Lower lobe of right lung (tissue), 2 donors: ENCODE measurements around the gene AKAP6. TPM values are rescaled to one million over a fixed set of nuclear protein-coding genes. Genes with fewer than 3 reads are reported as not detected.

Source experiments
- ATAC-seq, 2 donors: fragments of 200-7000 bp; cut with Tn5 transposase; one replicate each; pipeline ENCODE4 v1.9.1; 2020 to 2022; ENCODE audit warnings: mild to moderate bottlenecking in 2 of 2, moderate library complexity in 2 of 2
- DNase-seq: peaks from one replicate; pipeline ENCODE4 v3.0.0-alpha.2; 2020
- H3K27ac ChIP-seq: fragments of 200-600 bp; one replicate; pipeline ENCODE4 v1.8.0; 2022
- H3K27me3 ChIP-seq: fragments of 200-600 bp; one replicate; pipeline ENCODE4 v1.8.0; 2022; ENCODE audit warnings: low read depth
- H3K36me3 ChIP-seq: fragments of 200-600 bp; one replicate; pipeline ENCODE4 v1.8.0; 2022; ENCODE audit warnings: mild to moderate bottlenecking
- H3K4me1 ChIP-seq: fragments of 200-600 bp; one replicate; pipeline ENCODE4 v1.8.0; 2022
- H3K4me3 ChIP-seq: fragments of 200-600 bp; one replicate; pipeline ENCODE4 v1.8.0; 2022; ENCODE audit warnings: mild to moderate bottlenecking
- H3K9me3 ChIP-seq: fragments of 200-600 bp; one replicate; pipeline ENCODE4 v1.8.0; 2022
- intact Hi-C: fragments of 100-400 bp; cut with DNase I; formaldehyde crosslinking; loops from one replicate; pipeline ENCODE4 v1.11.0; 2022
- total RNA-seq: library from RNA; stranded (reverse); fragmentation: NEBNext Ultra II Directional; extraction: Animal tissue kit (Norgen Biotek cat#: 25700); gene quantifications from one replicate; pipeline ENCODE4 v1.2.1, GENCODE V29; 2021
- TF ChIP-seq, protein P1 (sequence below): fragments of 200-600 bp; IDR thresholded peaks from one replicate; pipeline ENCODE4 v1.8.0; 2022; ENCODE audit warnings: antibody characterized with exemption, mild to moderate bottlenecking
- donor health status: DM: no; HTN: yes; CAD: no; lungs with severe emphysema.

The AKAP6 gene
- total RNA-seq, 1 donor from 2014 or later, result 8.6 TPM

DNA sequence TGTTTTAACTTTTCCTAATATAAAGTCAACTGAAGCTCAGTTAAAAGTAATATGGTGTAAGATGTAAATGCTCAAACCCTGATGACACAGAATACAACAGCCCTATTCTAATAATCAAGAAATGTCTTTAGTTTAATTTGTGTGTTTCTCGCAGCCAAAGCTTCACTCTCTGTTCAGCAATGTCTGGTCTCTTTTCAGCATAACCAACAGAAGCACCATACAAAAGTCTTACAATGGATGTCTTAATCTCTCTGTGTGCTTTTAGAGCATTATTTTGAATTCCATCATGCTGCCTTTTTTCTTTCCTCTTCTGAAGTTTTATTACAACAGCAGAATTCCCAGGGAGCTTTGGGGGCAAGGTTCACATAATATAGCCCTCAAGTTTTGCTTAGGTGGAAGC lies 399.4 kb downstream of the AKAP6 start:
- H3K4me1 ChIP-seq, result no peaks in the 10 kb centered on the region
- no peak overlapping the region for H3K27ac ChIP-seq
- DNase-seq, result no peak
- intact Hi-C loops, result no loop called here
- TF ChIP-seq, protein P1, sequence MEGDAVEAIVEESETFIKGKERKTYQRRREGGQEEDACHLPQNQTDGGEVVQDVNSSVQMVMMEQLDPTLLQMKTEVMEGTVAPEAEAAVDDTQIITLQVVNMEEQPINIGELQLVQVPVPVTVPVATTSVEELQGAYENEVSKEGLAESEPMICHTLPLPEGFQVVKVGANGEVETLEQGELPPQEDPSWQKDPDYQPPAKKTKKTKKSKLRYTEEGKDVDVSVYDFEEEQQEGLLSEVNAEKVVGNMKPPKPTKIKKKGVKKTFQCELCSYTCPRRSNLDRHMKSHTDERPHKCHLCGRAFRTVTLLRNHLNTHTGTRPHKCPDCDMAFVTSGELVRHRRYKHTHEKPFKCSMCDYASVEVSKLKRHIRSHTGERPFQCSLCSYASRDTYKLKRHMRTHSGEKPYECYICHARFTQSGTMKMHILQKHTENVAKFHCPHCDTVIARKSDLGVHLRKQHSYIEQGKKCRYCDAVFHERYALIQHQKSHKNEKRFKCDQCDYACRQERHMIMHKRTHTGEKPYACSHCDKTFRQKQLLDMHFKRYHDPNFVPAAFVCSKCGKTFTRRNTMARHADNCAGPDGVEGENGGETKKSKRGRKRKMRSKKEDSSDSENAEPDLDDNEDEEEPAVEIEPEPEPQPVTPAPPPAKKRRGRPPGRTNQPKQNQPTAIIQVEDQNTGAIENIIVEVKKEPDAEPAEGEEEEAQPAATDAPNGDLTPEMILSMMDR, result no peak
- H3K9me3 ChIP-seq, result no peaks in the 10 kb centered on the region
- H3K36me3 ChIP-seq, result no peaks in the 10 kb centered on the region
- H3K27me3 ChIP-seq, result no peaks in the 10 kb centered on the region
- H3K4me3 ChIP-seq, result no peak overlapping the region
- no peak for ATAC-seq

DNA sequence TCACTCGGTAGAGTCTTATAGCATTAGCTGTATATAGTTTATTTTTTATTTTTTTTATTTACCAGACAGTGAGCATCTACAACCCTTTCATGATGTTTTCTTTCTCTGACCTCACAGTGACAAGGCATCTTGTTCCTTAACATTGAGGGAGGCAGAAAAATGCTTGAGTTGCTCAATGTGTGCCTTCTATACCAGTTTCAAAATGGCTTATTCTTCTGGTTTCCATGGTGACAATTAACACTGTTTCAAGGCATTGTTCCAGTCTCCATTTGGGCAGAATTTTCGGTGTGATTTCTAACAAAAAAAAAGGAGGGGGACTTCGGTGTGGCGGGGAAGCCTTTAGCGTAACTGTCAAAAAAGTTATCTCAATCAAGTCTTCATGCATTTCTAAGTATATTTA lies 399.9 kb downstream of the AKAP6 start:
- Histone ChIP-seq H3K36me3 (no peaks in the 10 kb centered on the region), H3K4me3 (no peak overlapping the region), H3K4me1 (no peaks in the 10 kb centered on the region), H3K27ac (no peak overlapping the region), H3K9me3 (no peaks in the 10 kb centered on the region), H3K27me3 (no peaks in the 10 kb centered on the region)
- ATAC-seq (no peak), DNase-seq (no peak)
- intact Hi-C loops, result no loop called here
- TF ChIP-seq, protein P1, result no peak

DNA sequence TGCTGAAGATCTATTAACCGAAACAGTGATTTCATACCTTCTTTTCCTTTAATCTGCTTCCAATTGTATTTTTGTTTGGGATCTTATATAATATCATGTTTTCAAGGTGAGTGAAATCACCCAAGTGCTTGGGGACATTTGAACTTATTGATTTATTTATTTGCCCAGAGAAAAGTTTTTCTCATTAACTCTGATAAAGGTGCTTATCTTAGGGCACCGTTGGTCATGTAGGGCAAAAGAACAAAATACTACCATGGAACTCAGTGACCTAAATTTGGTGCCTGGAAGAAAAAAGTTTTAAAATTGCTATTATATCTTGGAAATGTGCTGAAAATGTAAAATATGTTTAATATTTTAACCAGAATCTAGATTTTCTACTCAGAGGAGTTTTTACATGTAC lies 402.2 kb downstream of the AKAP6 start:
- Histone ChIP-seq H3K4me1 (no peaks in the 10 kb centered on the region), H3K9me3 (no peaks in the 10 kb centered on the region), H3K27ac (no peak overlapping the region), H3K36me3 (no peaks in the 10 kb centered on the region), H3K4me3 (no peak overlapping the region), H3K27me3 (no peaks in the 10 kb centered on the region)
- ATAC-seq (no peak), DNase-seq (no peak)
- intact Hi-C loops, result no loop called here
- TF ChIP-seq, protein P1, result no peak

DNA sequence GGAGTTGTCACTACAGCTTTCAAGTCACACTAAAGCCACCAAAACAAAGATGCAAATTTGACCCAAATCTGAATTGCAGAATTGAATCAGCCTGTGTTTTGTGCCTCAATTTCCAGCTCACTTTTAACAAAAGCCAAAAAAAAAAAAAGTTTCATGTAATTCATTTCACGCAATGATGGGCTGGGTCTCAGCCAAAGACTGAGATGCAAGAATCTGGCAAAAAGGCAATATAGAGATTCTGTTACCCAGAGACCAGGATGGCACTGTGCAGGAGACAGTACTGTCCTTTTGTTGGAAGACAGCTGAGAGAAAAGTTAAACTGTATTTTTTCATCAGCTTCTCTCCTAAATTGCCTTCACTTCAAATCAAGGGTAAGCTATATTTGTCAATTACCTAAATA lies 403.9 kb downstream of the AKAP6 start:
- intact Hi-C loops, result no loop called here
- no peaks in the 10 kb centered on the region for H3K9me3 ChIP-seq
- TF ChIP-seq, protein P1, result no peak
- no peaks in the 10 kb centered on the region for H3K27me3 ChIP-seq
- no peaks in the 10 kb centered on the region for H3K4me1 ChIP-seq
- no peak for DNase-seq
- no peaks in the 10 kb centered on the region for H3K36me3 ChIP-seq
- H3K27ac ChIP-seq, result no peak overlapping the region
- no peak overlapping the region for H3K4me3 ChIP-seq
- ATAC-seq, result no peak

DNA sequence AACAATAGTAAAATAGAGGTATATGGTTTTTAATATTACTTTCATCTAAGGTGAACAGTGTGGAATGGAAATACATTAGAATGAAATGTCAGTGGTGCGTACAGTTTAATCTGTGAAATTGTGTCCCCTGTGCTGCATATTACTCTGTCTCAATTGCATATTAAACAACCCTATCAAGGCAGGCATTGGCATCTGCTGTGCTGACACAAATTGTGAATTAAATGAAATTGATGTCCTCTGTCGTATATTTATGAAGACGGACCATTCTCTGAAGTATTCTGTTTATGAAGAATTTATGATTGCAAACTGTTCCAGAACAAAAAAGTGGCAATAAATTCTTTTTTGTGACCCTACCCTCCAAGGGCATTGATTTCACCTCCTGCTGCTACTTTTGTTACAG lies 405.2 kb downstream of the AKAP6 start:
- no peaks in the 10 kb centered on the region for H3K36me3 ChIP-seq
- no peak overlapping the region for H3K4me3 ChIP-seq
- intact Hi-C loops, result no loop called here
- no peaks in the 10 kb centered on the region for H3K9me3 ChIP-seq
- no peaks in the 10 kb centered on the region for H3K27me3 ChIP-seq
- H3K27ac ChIP-seq, result no peak overlapping the region
- ATAC-seq, result no peak
- no peaks in the 10 kb centered on the region for H3K4me1 ChIP-seq
- TF ChIP-seq, protein P1, result no peak
- no peak for DNase-seq

DNA sequence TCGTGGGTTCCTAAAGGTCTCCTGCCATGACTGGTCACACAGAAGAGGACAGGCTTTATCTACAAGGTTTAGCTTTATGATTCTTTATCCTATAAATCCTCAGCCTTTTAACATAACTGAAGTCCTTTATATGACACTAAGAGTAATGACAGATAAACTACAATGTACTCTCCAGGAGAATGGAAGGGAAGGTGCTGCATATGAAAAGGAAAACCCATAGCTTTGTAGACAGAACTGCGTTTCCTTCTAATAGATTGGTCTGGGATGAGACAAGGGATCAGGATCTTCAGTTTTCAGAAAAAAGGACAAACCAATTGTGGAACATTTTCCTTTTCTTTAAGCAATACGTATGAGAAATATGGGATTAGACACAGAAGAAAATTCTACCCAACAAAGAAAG lies 408.5 kb downstream of the AKAP6 start:
- Histone ChIP-seq H3K36me3 (no peaks in the 10 kb centered on the region), H3K27ac (no peak overlapping the region), H3K4me1 (no peaks in the 10 kb centered on the region), H3K9me3 (no peaks in the 10 kb centered on the region), H3K27me3 (no peaks in the 10 kb centered on the region), H3K4me3 (no peak overlapping the region)
- DNase-seq, result no peak
- ATAC-seq, result no peak
- TF ChIP-seq, protein P1, result no peak
- intact Hi-C loops, result no loop called here
